OCI-LY7 (cell line): ENCODE measurements around the gene MGAT5B. TPM values are rescaled to one million over a fixed set of nuclear protein-coding genes. Genes with fewer than 3 reads are reported as not detected.

Source experiments
- BruUV-seq: library from RNA; stranded (reverse); fragments of 400-500 nt; replicated peaks from 2 replicates; lab custom pipeline; 2021; lab: Mats Ljungman, UMichigan
- CTCF ChIA-PET: fragments of 300-600 bp; sonication (Branson Sonifier 250); formaldehyde crosslinking; loops from one replicate; lab custom pipeline; 2022; ENCODE audit warnings: antibody characterized with exemption; ENCODE audit not compliant: unreplicated experiment; lab: Charles Lee
- POLR2A ChIA-PET: fragments of 300-600 bp; sonication (Branson Sonifier 250); formaldehyde crosslinking; loops from one replicate; lab custom pipeline; 2022; ENCODE audit warnings: antibody characterized with exemption; lab: Charles Lee
- DNase-seq: peaks from one replicate; pipeline ENCODE4 v3.0.0-alpha.2; 2015; ENCODE audit warnings: low spot score
- H2AFZ ChIP-seq: fragments of 200-600 bp; sonication (generic), shearing (Covaris generic); 2 replicates; pipeline ENCODE4 v1.6.1; 2014; ENCODE audit warnings: mild to moderate bottlenecking, antibody characterized with exemption, low read length, moderate library complexity
- H3K27ac ChIP-seq: fragments of 200-600 bp; sonication (generic); 2 replicates; pipeline ENCODE4 v1.5.1; 2014; ENCODE audit warnings: mixed run types, low read depth, mild to moderate bottlenecking, moderate library complexity, low read length, inconsistent platforms; ENCODE audit not compliant: poor library complexity, severe bottlenecking
- H3K36me3 ChIP-seq: fragments of 200-600 bp; sonication (generic); 2 replicates; pipeline ENCODE4 v1.6.1; 2014; ENCODE audit warnings: mild to moderate bottlenecking, antibody characterized with exemption, low read length, moderate library complexity, mixed read lengths; ENCODE audit not compliant: insufficient read depth
- H3K4me1 ChIP-seq: fragments of 200-600 bp; sonication (generic); 2 replicates; pipeline ENCODE4 v1.5.1; 2014; ENCODE audit warnings: mild to moderate bottlenecking, low read length; ENCODE audit not compliant: insufficient read depth, poor library complexity, severe bottlenecking
- H3K4me2 ChIP-seq: fragments of 200-600 bp; sonication (generic); 2 replicates; pipeline ENCODE4 v1.6.1; 2014; ENCODE audit warnings: mild to moderate bottlenecking, low read length
- H3K4me3 ChIP-seq: fragments of 200-600 bp; sonication (generic); 2 replicates; pipeline ENCODE4 v1.5.1; 2014; ENCODE audit warnings: mild to moderate bottlenecking, low read depth, low read length; ENCODE audit not compliant: poor library complexity, severe bottlenecking
- H3K79me2 ChIP-seq: fragments of 200-600 bp; sonication (generic); 2 replicates; pipeline ENCODE4 v1.6.1; 2016; ENCODE audit warnings: low read depth, mild to moderate bottlenecking, low read length, moderate library complexity, mixed read lengths; ENCODE audit not compliant: insufficient read depth
- H3K9me2 ChIP-seq: fragments of 200-600 bp; sonication (generic); 2 replicates; pipeline ENCODE4 v1.6.1; 2016; ENCODE audit warnings: mild to moderate bottlenecking, low read length, mixed read lengths; ENCODE audit not compliant: insufficient read depth
- H3K9me3 ChIP-seq: fragments of 200-600 bp; sonication (generic); 2 replicates; pipeline ENCODE4 v1.6.1; 2014; ENCODE audit warnings: mild to moderate bottlenecking, mixed run types, low read length, mixed read lengths
- H4K20me1 ChIP-seq: fragments of 200-600 bp; sonication (generic); 2 replicates; pipeline ENCODE4 v1.6.1; 2014; ENCODE audit warnings: mild to moderate bottlenecking, antibody characterized with exemption, low read length, moderate library complexity, mixed read lengths; ENCODE audit not compliant: insufficient read depth
- CTCF ChIP-seq: fragments of 200-600 bp; sonication (generic); conservative IDR thresholded peaks from 2 replicates; pipeline ENCODE4 v1.5.1; 2014; ENCODE audit warnings: mild to moderate bottlenecking, antibody characterized with exemption, low read length, moderate library complexity, mixed read lengths
- EZH2phosphoT487 ChIP-seq: fragments of 200-600 bp; sonication (generic); IDR thresholded peaks from 2 replicates; pipeline ENCODE4 v1.6.1; 2018; ENCODE audit warnings: low read depth, borderline replicate concordance, mild to moderate bottlenecking, mixed run types, antibody characterized with exemption, low read length, moderate library complexity, mixed read lengths
- intact Hi-C: fragments of 100-400 bp; cut with micrococcal nuclease; formaldehyde crosslinking; loops from one replicate; pipeline ENCODE4 v1.10.0; 2022; ENCODE audit not compliant: unreplicated experiment
- total RNA-seq, 2 experiments: library from RNA; depleted of rRNA in 1 of 2; stranded (reverse); fragments of >200 nt in 1 of 2; shearing (Covaris generic) in 1 of 2; gene quantifications; 2 replicates each; pipeline ENCODE4 v1.2.3, GENCODE V29; 2014 to 2022

Gene MGAT5B
- total RNA-seq, 2 experiments from 2014 or later = 1.4 to 2.5 TPM

- no peak overlapping the region for H3K27ac ChIP-seq
- DNase-seq = no peak
- intact Hi-C loops = no loop called here
- ChIA-PET POLR2A (interaction anchor here (0.7 to 1.0 kb wide), 2 partner anchors 18 to 263 kb away, joined by 3 read pairs; no protein-coding TSS in a partner anchor), CTCF (interaction anchor here (0.5 kb wide), 1 partner anchor 18 kb away, joined by 3 read pairs; no protein-coding TSS in a partner anchor)
- H3K79me2 ChIP-seq = no peaks in the 10 kb centered on the region
- no peaks in the 10 kb centered on the region for H3K4me1 ChIP-seq
- TF ChIP-seq CTCF (no peak), EZH2phosphoT487 (no peak)
- no peak overlapping the region for H3K4me3 ChIP-seq
- no peaks in the 10 kb centered on the region for H3K36me3 ChIP-seq
- H3K9me3 ChIP-seq = no peaks in the 10 kb centered on the region
- no peak overlapping the region for H3K4me2 ChIP-seq
- H3K9me2 ChIP-seq = no peaks in the 10 kb centered on the region
- H4K20me1 ChIP-seq = no peaks in the 10 kb centered on the region
- no TSS peak for BruUV-seq
- H2AFZ ChIP-seq = no peak overlapping the region
Measured at GRCh38 chr17:76943202-76943601, 75.0 kb downstream of the MGAT5B start.

GRCh38 chr17:76943781-76944213 is 75.6 kb downstream of the MGAT5B start:
- no peaks in the 10 kb centered on the region for H3K9me3 ChIP-seq
- H3K4me3 ChIP-seq = no peak overlapping the region
- no peaks in the 10 kb centered on the region for H3K79me2 ChIP-seq
- DNase-seq = no peak
- no peak overlapping the region for H2AFZ ChIP-seq
- H3K4me1 ChIP-seq = no peaks in the 10 kb centered on the region
- no peak overlapping the region for H3K4me2 ChIP-seq
- no peaks in the 10 kb centered on the region for H4K20me1 ChIP-seq
- BruUV-seq = no TSS peak
- TF ChIP-seq CTCF (no peak), EZH2phosphoT487 (no peak)
- no peaks in the 10 kb centered on the region for H3K36me3 ChIP-seq
- intact Hi-C loops = no loop called here
- ChIA-PET POLR2A (interaction anchor here (0.7 kb wide), 1 partner anchor 262 kb away, joined by 3 read pairs; no protein-coding TSS in a partner anchor), CTCF (no interaction called here)
- H3K9me2 ChIP-seq = no peaks in the 10 kb centered on the region
- no peak overlapping the region for H3K27ac ChIP-seq

GRCh38 chr17:76944477-76944876 is 76.3 kb downstream of the MGAT5B start:
- intact Hi-C loops = no loop called here
- Histone ChIP-seq H3K4me2 (no peak overlapping the region), H3K79me2 (no peaks in the 10 kb centered on the region), H2AFZ (no peak overlapping the region), H3K9me3 (no peaks in the 10 kb centered on the region), H3K9me2 (no peaks in the 10 kb centered on the region), H3K4me3 (no peak overlapping the region), H3K27ac (no peak overlapping the region), H3K36me3 (no peaks in the 10 kb centered on the region), H4K20me1 (no peaks in the 10 kb centered on the region), H3K4me1 (no peaks in the 10 kb centered on the region)
- no peak for DNase-seq
- ChIA-PET POLR2A (interaction anchor here (0.6 kb wide), 1 partner anchor 783 kb away, joined by 3 read pairs; no protein-coding TSS in a partner anchor), CTCF (no interaction called here)
- TF ChIP-seq EZH2phosphoT487 (no peak), CTCF (no peak)
- BruUV-seq = no TSS peak
